ENCODE results near the gene JAK2.
A peak's percentile ranks its signal among the peaks of the same experiment; 100 is the strongest.

The JAK2 gene

DNA sequence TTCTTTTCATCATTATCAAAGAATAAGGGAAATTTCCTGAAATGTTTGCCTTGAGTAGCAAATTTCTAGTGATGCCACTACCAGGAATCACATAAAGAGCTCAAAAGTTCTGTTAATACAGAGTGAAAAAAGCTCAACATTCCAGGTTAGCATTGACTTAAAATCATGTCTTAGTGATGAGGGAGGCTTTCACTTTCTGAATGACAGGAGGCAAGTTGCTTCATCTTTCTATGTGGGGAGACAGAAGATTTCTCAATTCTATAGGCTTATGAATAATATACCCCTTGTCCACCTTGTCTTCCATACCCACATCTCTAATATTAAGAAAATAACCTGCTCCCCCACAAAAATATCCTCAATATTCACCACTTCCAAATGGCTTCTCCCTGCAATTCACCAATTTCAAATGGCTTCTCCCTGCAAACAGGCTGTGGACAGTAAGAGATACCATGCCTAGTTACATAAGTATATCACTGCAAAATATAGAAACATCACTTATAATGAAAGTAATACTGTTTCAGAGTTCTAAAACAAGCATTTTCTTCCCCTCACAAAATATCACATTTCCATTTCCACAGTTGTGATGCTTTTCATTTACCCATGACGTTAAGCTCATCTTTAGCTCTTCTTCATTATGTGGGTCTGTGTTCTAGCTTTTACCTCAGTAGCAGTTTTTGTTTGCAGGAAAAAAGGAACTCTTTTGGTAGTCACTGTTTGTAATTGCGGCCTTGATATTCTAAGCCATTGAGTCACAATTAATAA, 2.2 kb upstream of the JAK2 start:
- H3K4me3 ChIP-seq (replicated peaks; ENCODE audit: low read depth, low read length): peak overlapping the region; percentile 26
- H3K36me3 ChIP-seq (ENCODE audit: control insufficient read depth, insufficient read depth, low read length): no peaks in the 10 kb centered on the region
- H3K27me3 ChIP-seq (replicated peaks; ENCODE audit: control insufficient read depth, insufficient read depth, low read length): no peaks in the 10 kb centered on the region
- TF ChIP-seq CTCF (IDR thresholded peaks at IDR 0.05; ENCODE audit: insufficient read depth, low read length, poor library complexity, severe bottlenecking): no peak
- no peak for DNase-seq (ENCODE audit: extremely low read depth, insufficient read length)

DNA sequence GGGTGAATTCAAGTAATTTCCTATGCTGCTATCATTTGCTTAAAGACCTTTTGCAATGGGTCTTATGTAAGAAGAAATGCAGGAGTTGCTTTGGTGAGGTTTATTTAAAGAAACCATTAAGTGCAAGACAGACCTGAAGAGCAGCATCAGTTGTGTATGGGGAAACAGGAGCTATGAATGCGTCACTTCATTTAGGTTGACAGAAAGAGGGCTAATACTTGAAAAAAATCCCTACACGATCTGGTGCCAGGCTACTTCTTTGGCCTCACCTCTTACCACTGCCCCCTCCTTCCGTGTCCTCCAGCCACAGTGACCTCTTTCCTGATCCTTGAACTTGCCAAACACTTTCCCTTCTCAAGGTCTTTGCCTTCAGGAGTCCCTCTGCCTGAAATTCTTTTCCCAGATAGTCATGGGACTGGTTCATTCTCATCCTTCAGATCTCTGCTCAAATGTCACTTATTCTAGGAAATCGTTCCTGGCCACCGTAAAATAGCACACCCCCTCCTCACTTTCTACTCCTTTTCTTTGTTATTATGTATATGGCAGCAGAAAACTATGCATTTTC, 1.4 kb upstream of the JAK2 start:
- no peak for TF ChIP-seq CTCF (IDR thresholded peaks at IDR 0.05; ENCODE audit: insufficient read depth, low read length, poor library complexity, severe bottlenecking)
- Histone ChIP-seq H3K27me3 (replicated peaks; ENCODE audit: control insufficient read depth, insufficient read depth, low read length) (no peaks in the 10 kb centered on the region), H3K4me3 (replicated peaks; ENCODE audit: low read depth, low read length) (peak overlapping the region; percentile 89), H3K36me3 (ENCODE audit: control insufficient read depth, insufficient read depth, low read length) (no peaks in the 10 kb centered on the region)
- DNase-seq (ENCODE audit: extremely low read depth, insufficient read length): no peak

DNA sequence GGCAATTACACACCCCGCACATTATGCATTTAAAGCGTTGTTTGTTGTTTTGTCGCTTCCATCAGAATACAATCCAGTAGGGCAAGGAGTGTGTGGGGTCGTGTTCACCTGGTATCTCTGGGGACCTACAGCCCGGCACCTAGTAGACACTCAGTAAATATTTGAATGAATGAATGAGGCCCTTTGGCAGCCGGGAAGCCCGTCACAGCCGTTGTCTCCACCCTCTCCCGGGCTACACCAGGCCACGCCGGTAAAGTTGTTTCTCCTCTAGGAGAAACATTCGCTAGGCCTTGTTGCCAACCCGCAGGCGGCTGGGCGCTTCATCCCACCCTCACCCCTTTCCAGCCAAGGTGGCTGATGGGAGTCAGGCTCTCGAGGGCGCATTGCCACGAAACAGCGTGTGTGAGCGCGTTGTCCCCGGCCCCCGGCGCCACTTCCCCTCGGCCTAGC, 876 bp upstream of the JAK2 start:
- TF ChIP-seq CTCF (IDR thresholded peaks at IDR 0.05; ENCODE audit: insufficient read depth, low read length, poor library complexity, severe bottlenecking): no peak
- peak overlapping the region; percentile 89 for H3K4me3 ChIP-seq (replicated peaks; ENCODE audit: low read depth, low read length)
- no peaks in the 10 kb centered on the region for H3K36me3 ChIP-seq (ENCODE audit: control insufficient read depth, insufficient read depth, low read length)
- H3K27me3 ChIP-seq (replicated peaks; ENCODE audit: control insufficient read depth, insufficient read depth, low read length): no peaks in the 10 kb centered on the region
- DNase-seq (ENCODE audit: extremely low read depth, insufficient read length): no peak

DNA sequence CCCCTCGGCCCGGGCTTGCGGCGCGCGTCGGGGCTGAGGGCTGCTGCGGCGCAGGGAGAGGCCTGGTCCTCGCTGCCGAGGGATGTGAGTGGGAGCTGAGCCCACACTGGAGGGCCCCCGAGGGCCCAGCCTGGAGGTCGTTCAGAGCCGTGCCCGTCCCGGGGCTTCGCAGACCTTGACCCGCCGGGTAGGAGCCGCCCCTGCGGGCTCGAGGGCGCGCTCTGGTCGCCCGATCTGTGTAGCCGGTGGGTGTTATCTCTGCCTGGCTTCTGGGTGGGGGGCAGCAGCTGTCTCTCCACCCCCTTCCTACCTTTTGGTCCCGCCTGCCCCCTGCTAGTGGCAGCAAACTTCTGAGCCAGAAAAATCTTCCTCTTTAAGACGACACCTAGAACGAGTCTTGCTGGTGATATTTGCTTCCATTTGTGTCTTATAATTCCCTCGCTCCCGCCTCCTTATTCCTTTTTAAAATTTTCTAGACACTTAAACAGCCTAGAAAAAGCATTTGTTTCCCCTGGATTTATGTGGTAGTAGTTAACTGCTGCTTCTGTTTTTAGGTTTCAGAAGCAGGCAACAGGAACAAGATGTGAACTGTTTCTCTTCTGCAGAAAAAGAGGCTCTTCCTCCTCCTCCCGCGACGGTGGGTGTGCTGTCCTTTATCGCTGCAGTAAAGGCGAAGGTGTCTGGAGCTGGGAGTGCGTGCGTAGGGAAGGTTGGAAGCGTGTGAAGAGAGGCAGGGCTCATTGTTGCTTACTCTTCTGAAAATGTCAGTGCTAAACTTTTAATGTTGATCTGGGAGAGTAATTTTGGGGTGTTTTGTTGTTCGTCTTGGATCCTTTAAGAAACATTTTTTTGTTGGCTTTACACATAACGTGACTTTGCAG, 554 bp downstream of the JAK2 start:
- TF ChIP-seq CTCF (IDR thresholded peaks at IDR 0.05; ENCODE audit: insufficient read depth, low read length, poor library complexity, severe bottlenecking): no peak
- Histone ChIP-seq H3K4me3 (replicated peaks; ENCODE audit: low read depth, low read length) (peak overlapping the region; percentile 89), H3K27me3 (replicated peaks; ENCODE audit: control insufficient read depth, insufficient read depth, low read length) (no peaks in the 10 kb centered on the region), H3K36me3 (ENCODE audit: control insufficient read depth, insufficient read depth, low read length) (no peaks in the 10 kb centered on the region)
- peak; percentile 36 for DNase-seq (ENCODE audit: extremely low read depth, insufficient read length)

DNA sequence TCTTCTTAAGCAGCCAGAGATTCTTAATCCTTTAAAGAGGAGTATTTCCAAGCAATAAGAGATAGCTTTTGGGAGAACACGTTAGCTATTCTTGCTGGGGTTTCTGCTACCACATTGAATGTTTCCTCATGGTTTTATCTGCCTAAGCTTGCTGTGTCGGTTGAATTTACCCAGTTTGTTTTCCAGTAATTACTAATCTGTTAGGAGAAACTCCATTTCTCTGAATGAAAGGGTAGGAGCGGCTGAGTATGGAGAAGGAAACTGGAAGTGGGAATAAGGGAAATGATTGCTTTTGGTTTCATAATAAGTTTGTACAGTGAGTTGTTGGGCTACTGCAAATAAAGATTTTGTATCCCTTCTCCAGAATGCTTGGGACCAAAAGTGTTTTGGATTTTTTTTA, 1.2 kb downstream of the JAK2 start:
- DNase-seq (ENCODE audit: extremely low read depth, insufficient read length): no peak

More for the DNA sequence above, 1.2 kb downstream of the JAK2 start:
- Histone ChIP-seq H3K36me3 (ENCODE audit: control insufficient read depth, insufficient read depth, low read length) (no peaks in the 10 kb centered on the region), H3K4me3 (replicated peaks; ENCODE audit: low read depth, low read length) (peak overlapping the region; percentile 89), H3K27me3 (replicated peaks; ENCODE audit: control insufficient read depth, insufficient read depth, low read length) (no peaks in the 10 kb centered on the region)
- TF ChIP-seq CTCF (IDR thresholded peaks at IDR 0.05; ENCODE audit: insufficient read depth, low read length, poor library complexity, severe bottlenecking): no peak

Data from GM06990 (cell line).